Right lobe of liver (tissue), 6 donors: ENCODE results near the gene F13A1. TPM values are rescaled to one million over a fixed set of nuclear protein-coding genes. Genes with fewer than 3 reads are reported as not detected.
"Not testable (repeated sequence)": the region's sequence is repeated elsewhere in the genome, so short reads cannot be mapped to it uniquely, and the experiment has no call there.

Experiments
- ATAC-seq, 4 donors: fragments of 200-7000 bp; cut with Tn5 transposase; one replicate each; pipeline ENCODE4 v1.9.1; 2020; ENCODE audit warnings: mild to moderate bottlenecking in 4 of 4, moderate library complexity in 4 of 4
- DNase-seq, 3 donors: peaks; one replicate each; pipeline ENCODE4 v3.0.0-alpha.2; 2020
- H3K27ac ChIP-seq, 3 donors: fragments of 200-600 bp; one replicate each; pipeline ENCODE4 v1.8.0; 2022
- H3K27me3 ChIP-seq, 2 donors: fragments of 200-600 bp; one replicate each; pipeline ENCODE4 v1.8.0; 2022
- H3K36me3 ChIP-seq, 4 donors: fragments of 200-600 bp; sonication (generic) in 1 of 4; one replicate each; pipeline versions ENCODE4 v1.5.1 to v1.8.0; 2017 to 2022; ENCODE audit warnings: control low read depth in 1 of 4
- H3K4me1 ChIP-seq, 4 donors: fragments of 200-600 bp; sonication (generic) in 1 of 4; one replicate each; pipeline versions ENCODE4 v1.5.1 to v1.8.0; 2017 to 2022; ENCODE audit warnings: control low read depth in 1 of 4
- H3K4me3 ChIP-seq, 3 donors: fragments of 200-600 bp; one replicate each; pipeline ENCODE4 v1.8.0; 2022
- H3K9me3 ChIP-seq, 4 donors: fragments of 200-600 bp; sonication (generic) in 1 of 4; one replicate each; pipeline versions ENCODE4 v1.5.1 to v1.8.0; 2017 to 2022; ENCODE audit warnings: control low read depth in 1 of 4
- CTCF ChIP-seq, 4 donors: fragments of 200-600 bp in 3 of 4; fragments of 450-650 bp in 1 of 4; IDR thresholded peaks; one replicate each; pipeline versions ENCODE4 v1.5.1 to v1.8.0; 2016 to 2022; ENCODE audit warnings: antibody characterized with exemption in 4 of 4, mild to moderate bottlenecking in 2 of 4
- POLR2A ChIP-seq: fragments of 450-650 bp; IDR thresholded peaks from one replicate; pipeline ENCODE4 v1.6.1; 2017; ENCODE audit warnings: antibody characterized with exemption, mild to moderate bottlenecking
- WGBS: methylation state at CpG from one replicate; pipeline ENCODE4 v1.1.6; 2018; ENCODE audit warnings: low coverage, low lambda C conversion rate; ENCODE audit not compliant: insufficient coverage; ENCODE audit errors: missing lambda C conversion rate; 5-methylcytosine and 5-hydroxymethylcytosine counted together
- intact Hi-C, 2 donors: fragments of 100-400 bp; cut with DNase I; formaldehyde crosslinking; loops; one replicate each; pipeline versions ENCODE4 v1.11.2 to v1.14.1; 2022
- total RNA-seq, 6 experiments: library from RNA; depleted of rRNA in 2 of 6; stranded (reverse); fragments of >200 nt in 2 of 6; fragmentation: NEBNext Ultra II Directional in 3 of 6; extraction: Animal tissue kit (Norgen Biotek cat#: 25700) in 3 of 6; gene quantifications; one replicate each; pipeline versions ENCODE4 v1.1.0 to v1.2.4, GENCODE V29; 2016 to 2023
- donor health status: DM: no; HTN: yes; CAD: no.
- donor health status: DM: no; HTN: no; CAD: no.
- donor health status: DM: no; HTN: no; CAD: no.
- donor health status: DM: no; HTN: yes; CAD: no.
- donor health status: DM: no; HTN: yes; CAD: no.

Gene F13A1
- total RNA-seq, 6 experiments from 2014 or later, result 0.86 to 10.1 (median 2.1) TPM

GRCh38 chr6:6312901-6313441 lies 7.5 kb downstream of the F13A1 start:
- no peak for TF ChIP-seq CTCF (IDR thresholded peaks at IDR 0.05)
- TF ChIP-seq POLR2A, result no peak
- intact Hi-C loops, result no loop called here
- ATAC-seq, result peak; percentile 56 to 85 (median 74)

GRCh38 chr6:6305575-6305974 lies 14.9 kb downstream of the F13A1 start:
- H3K27ac ChIP-seq, result no peak overlapping the region
- DNase-seq (no peak), ATAC-seq (no peak)
- no peaks in the 10 kb centered on the region for H3K4me1 ChIP-seq
- WGBS, result 33% methylated on average over 4 of the region's 4 CpGs
- H3K27me3 ChIP-seq, result no peaks in the 10 kb centered on the region
- intact Hi-C loops, result no loop called here
- no peak overlapping the region for H3K4me3 ChIP-seq
- no peak for TF ChIP-seq POLR2A
- no peaks in the 10 kb centered on the region for H3K36me3 ChIP-seq
- H3K9me3 ChIP-seq, result no peaks in the 10 kb centered on the region

More at GRCh38 chr6:6312901-6313441, 7.5 kb downstream of the F13A1 start:
- 24% methylated on average over 5 of the region's 6 CpGs for WGBS
- DNase-seq, result no peak
- Histone ChIP-seq H3K36me3 (no peaks in the 10 kb centered on the region), H3K4me3 (no peak overlapping the region), H3K27me3 (no peaks in the 10 kb centered on the region), H3K9me3 (no peaks in the 10 kb centered on the region), H3K4me1 (peaks cover 0 to 8% (median 0%) of the 10 kb centered on the region in 4 donors), H3K27ac (no peak overlapping the region)

GRCh38 chr6:6300383-6300782 lies 20.1 kb downstream of the F13A1 start:
- H3K9me3 ChIP-seq, intact Hi-C loops, ATAC-seq, H3K4me1 ChIP-seq, H3K27ac ChIP-seq, H3K4me3 ChIP-seq, H3K27me3 ChIP-seq, H3K36me3 ChIP-seq, DNase-seq: not testable (repeated sequence)
- 74% methylated on average over 9 of the region's 19 CpGs for WGBS

GRCh38 chr6:6293317-6293716 lies 27.1 kb downstream of the F13A1 start:
- Histone ChIP-seq H3K27ac (no peak overlapping the region), H3K36me3 (no peaks in the 10 kb centered on the region), H3K4me3 (no peak overlapping the region), H3K4me1 (no peaks in the 10 kb centered on the region), H3K27me3 (no peaks in the 10 kb centered on the region), H3K9me3 (no peaks in the 10 kb centered on the region)
- 10% methylated on average over 3 of the region's 3 CpGs for WGBS
- TF ChIP-seq CTCF (IDR thresholded peaks at IDR 0.05), result no peak
- TF ChIP-seq POLR2A, result no peak
- ATAC-seq, result no peak
- no peak for DNase-seq
- intact Hi-C loops, result no loop called here

- Histone ChIP-seq H3K9me3 (no peaks in the 10 kb centered on the region), H3K4me1 (no peaks in the 10 kb centered on the region), H3K36me3 (no peaks in the 10 kb centered on the region), H3K4me3 (no peak overlapping the region), H3K27me3 (no peaks in the 10 kb centered on the region), H3K27ac (no peak overlapping the region)
- no peak for ATAC-seq
- intact Hi-C loops, result no loop called here
- 79% methylated on average over 3 of the region's 3 CpGs for WGBS
- DNase-seq, result no peak
- TF ChIP-seq CTCF (IDR thresholded peaks at IDR 0.05), result no peak
- no peak for TF ChIP-seq POLR2A
These were observed 33.0 kb downstream of the F13A1 start for GRCh38 chr6:6287415-6287814.

GRCh38 chr6:6285679-6286078 lies 34.8 kb downstream of the F13A1 start:
- ATAC-seq, result no peak
- H3K27ac ChIP-seq, result no peak overlapping the region
- no peak for DNase-seq

More at GRCh38 chr6:6285679-6286078, 34.8 kb downstream of the F13A1 start:
- WGBS, result 83% methylated on average over 6 of the region's 11 CpGs
- no peaks in the 10 kb centered on the region for H3K9me3 ChIP-seq
- H3K4me3 ChIP-seq, result no peak overlapping the region
- no peaks in the 10 kb centered on the region for H3K36me3 ChIP-seq
- H3K27me3 ChIP-seq, result no peaks in the 10 kb centered on the region
- no peaks in the 10 kb centered on the region for H3K4me1 ChIP-seq
- intact Hi-C loops, result no loop called here
- no peak for TF ChIP-seq CTCF (IDR thresholded peaks at IDR 0.05)
